ENCODE results near the gene IFT172. TPM values are rescaled to one million over a fixed set of nuclear protein-coding genes. Genes with fewer than 3 reads are reported as not detected.
"Not testable (repeated sequence)": the region's sequence is repeated elsewhere in the genome, so short reads cannot be mapped to it uniquely, and the experiment has no call there.

The IFT172 gene
- polyA plus RNA-seq, 2 of the 4 experiments (the other 2 are of a cell fraction): 14.0 to 21.6 TPM

GRCh38 chr2:27489498-27490397 lies at the start of gene IFT172 (continued):
- TF ChIP-seq POLR2AphosphoS2 (conservative IDR thresholded peaks at IDR 0.05; ENCODE audit: low read length) (no peak), HOXA7 (CRISPR knock-in tag; IDR thresholded peaks at IDR 0.05) (no peak), NFE2L2 (conservative IDR thresholded peaks at IDR 0.05; ENCODE audit: low read length) (no peak)

GRCh38 chr2:27538839-27539450 lies 49.4 kb upstream of the IFT172 start:
- DNase-seq (ENCODE audit: low read depth in 1 of 2, low spot score in 1 of 2); H3K4me1 ChIP-seq; H3K4me2 ChIP-seq; POLR2A ChIA-PET; H3K9me3 ChIP-seq; FAIRE-seq; H3K27ac ChIP-seq; ATAC-seq; H3K4me3 ChIP-seq: not testable (repeated sequence)
- CTCF ChIA-PET: interaction anchor here (1.1 kb wide), 1 partner anchor 10 kb away, joined by 4 read pairs; no protein-coding TSS in a partner anchor
- 71% methylated on average over 4 of the region's 6 CpGs for WGBS (ENCODE audit: missing lambda C conversion rate)

- FAIRE-seq (no peak), DNase-seq (ENCODE audit: low read depth in 1 of 2, low spot score in 1 of 2) (no peak), ATAC-seq (peak; percentile 13 to 47; a peak in 3 of 6 replicates)
- CTCF ChIA-PET: interaction anchor here (1.0 to 1.4 kb wide), 4 partner anchors 9 to 84 kb away, joined by 3 to 4 read pairs (median 3); no protein-coding TSS in a partner anchor
- no peak for TF ChIP-seq CBX2 (IDR thresholded peaks at IDR 0.05; ENCODE audit: borderline replicate concordance, low read depth)
- no peak for TF ChIP-seq EHMT2 (IDR thresholded peaks at IDR 0.05; ENCODE audit: low read depth)
- no peak for TF ChIP-seq CEBPB (IDR thresholded peaks at IDR 0.05)
- no peak for TF ChIP-seq EHF (CRISPR knock-in tag; IDR thresholded peaks at IDR 0.05)
- no peak for TF ChIP-seq POLR2AphosphoS2 (conservative IDR thresholded peaks at IDR 0.05; ENCODE audit: low read length)
- no peak for TF ChIP-seq E2F6 (IDR thresholded peaks at IDR 0.05; ENCODE audit: borderline replicate concordance, low read depth)
- TF ChIP-seq MYC (IDR thresholded peaks at IDR 0.05; ENCODE audit: borderline replicate concordance, low read length): no peak
- no peak for TF ChIP-seq HOXB5 (CRISPR knock-in tag; IDR thresholded peaks at IDR 0.05)
- no peak for TF ChIP-seq EP300 (IDR thresholded peaks at IDR 0.05)
- TF ChIP-seq NPAS2 (CRISPR knock-in tag; IDR thresholded peaks at IDR 0.05; ENCODE audit: borderline replicate concordance): no peak
- no peak for TF ChIP-seq TP53 (CRISPR knock-in tag; IDR thresholded peaks at IDR 0.05)
- no peak for TF ChIP-seq KDM5A (IDR thresholded peaks at IDR 0.05)
- WGBS (ENCODE audit: missing lambda C conversion rate): 53% methylated on average over 4 of the region's 4 CpGs
- Histone ChIP-seq H3K4me2 (no peak overlapping the region), H3K9me3 (no peaks in the 10 kb centered on the region), H3K27ac (no peak overlapping the region), H3K4me1 (no peaks in the 10 kb centered on the region), H3K4me3 (no peak overlapping the region)
- POLR2A ChIA-PET: no interaction called here
These were observed 47.7 kb upstream of the IFT172 start for GRCh38 chr2:27537287-27537686.

- 83% methylated on average over 2 of the region's 2 CpGs for WGBS (ENCODE audit: missing lambda C conversion rate)
- ChIA-PET CTCF (no interaction called here), POLR2A (no interaction called here)
- Histone ChIP-seq H3K9me3 (peaks cover 4% of the 10 kb centered on the region; the same call in 1 of the 3 replicates), H3K4me3 (no peak overlapping the region), H3K4me1 (no peaks in the 10 kb centered on the region), H3K27ac (no peak overlapping the region), H3K4me2 (no peak overlapping the region)
- no peak for ATAC-seq
- DNase-seq (ENCODE audit: low read depth in 1 of 2, low spot score in 1 of 2): no peak
- no peak for FAIRE-seq
- TF ChIP-seq ZNF302 (CRISPR knock-in tag; IDR thresholded peaks at IDR 0.05) (no peak), KDM1A (IDR thresholded peaks at IDR 0.05; ENCODE audit: low read depth) (no peak), ELK1 (IDR thresholded peaks at IDR 0.05; ENCODE audit: low read depth, low read length) (no peak), MAZ (IDR thresholded peaks at IDR 0.05; ENCODE audit: borderline replicate concordance, low read depth, low read length) (no peak), BCL3 (IDR thresholded peaks at IDR 0.05) (no peak), ZFP36 (IDR thresholded peaks at IDR 0.05; ENCODE audit: borderline replicate concordance, partially characterized antibody) (no peak), TP53 (CRISPR knock-in tag; IDR thresholded peaks at IDR 0.05) (no peak), ESRRA (IDR thresholded peaks at IDR 0.05; ENCODE audit: borderline replicate concordance, low read length) (no peak), GATA3 (IDR thresholded peaks at IDR 0.05; ENCODE audit: borderline replicate concordance) (no peak), FOSB (CRISPR knock-in tag; IDR thresholded peaks at IDR 0.05) (no peak), CBX8 (IDR thresholded peaks at IDR 0.05) (no peak), HDAC2 (IDR thresholded peaks at IDR 0.05) (no peak), KDM5A (IDR thresholded peaks at IDR 0.05) (no peak), RNF2 (IDR thresholded peaks at IDR 0.05; ENCODE audit: borderline replicate concordance, low read depth) (no peak)
These were observed 42.4 kb upstream of the IFT172 start for GRCh38 chr2:27531983-27532382.
